Lung microvascular endothelial cell (primary cell): ENCODE measurements around the gene KLF6. TPM values are rescaled to one million over a fixed set of nuclear protein-coding genes. Genes with fewer than 3 reads are reported as not detected.

ENCODE experiments used
- DNase-seq, 2 donors: peaks; one replicate each; pipeline versions ENCODE4 v3.0.0 to v3.0.0-alpha.2; 2010; ENCODE audit warnings: low read depth in 2 of 2
- total RNA-seq: library from RNA; depleted of rRNA; stranded (reverse); fragments of >200 nt; gene quantifications from 2 replicates; pipeline ENCODE4 v1.2.1, GENCODE V29; 2014

The KLF6 gene
- total RNA-seq, 1 donor from 2014 or later = 170 TPM

- DNase-seq = peak; percentile 84 to 91
These were observed 26.4 kb upstream of the KLF6 start for GRCh38 chr10:3811291-3811870.

GRCh38 chr10:3808689-3809199 is 23.7 kb upstream of the KLF6 start:
- DNase-seq = peak in 1 of 2 donors; percentile 23

- DNase-seq = peak in 1 of 2 donors; percentile 80
These were observed 23.0 kb upstream of the KLF6 start for GRCh38 chr10:3807928-3808496.

- DNase-seq = peak; percentile 26 to 56
These were observed 22.4 kb upstream of the KLF6 start for GRCh38 chr10:3807211-3807927.

- DNase-seq = peak; percentile 69 to 96
These were observed 21.6 kb upstream of the KLF6 start for GRCh38 chr10:3806603-3807002.

- peak; percentile 75 to 96 for DNase-seq
These were observed 20.9 kb upstream of the KLF6 start for GRCh38 chr10:3805791-3806461.

GRCh38 chr10:3805201-3805790 is 20.3 kb upstream of the KLF6 start:
- DNase-seq = peak; percentile 99

GRCh38 chr10:3803927-3804741 is 19.1 kb upstream of the KLF6 start:
- DNase-seq = peak; percentile 62 to 69

GRCh38 chr10:3803295-3803926 is 18.4 kb upstream of the KLF6 start:
- DNase-seq = peak in 1 of 2 donors; percentile 48

GRCh38 chr10:3802526-3803265 is 17.7 kb upstream of the KLF6 start:
- DNase-seq = no peak

GRCh38 chr10:3801558-3802192 is 16.7 kb upstream of the KLF6 start:
- DNase-seq = no peak

- DNase-seq = no peak
These were observed 15.6 kb upstream of the KLF6 start for GRCh38 chr10:3800586-3800985.

GRCh38 chr10:3797750-3798149 is 12.7 kb upstream of the KLF6 start:
- no peak for DNase-seq

GRCh38 chr10:3793553-3793952 is 8.5 kb upstream of the KLF6 start:
- DNase-seq = no peak

GRCh38 chr10:3792710-3793219 is 7.8 kb upstream of the KLF6 start:
- DNase-seq = no peak

GRCh38 chr10:3791974-3792633 is 7.1 kb upstream of the KLF6 start:
- DNase-seq = peak in 1 of 2 donors; percentile 27

GRCh38 chr10:3790858-3791257 is 5.8 kb upstream of the KLF6 start:
- no peak for DNase-seq

- DNase-seq = no peak
These were observed 5.3 kb upstream of the KLF6 start for GRCh38 chr10:3790272-3790671.
